Esophagus muscularis mucosa (tissue), 3 donors: ENCODE measurements around the gene HDAC4.

Experiments used
- EP300 ChIP-seq: sonication (generic); formaldehyde crosslinking; IDR thresholded peaks from one replicate; pipeline ENCODE4 v1.6.1; 2017; ENCODE audit warnings: antibody characterized with exemption
- POLR2AphosphoS5 ChIP-seq, 2 donors: sonication (generic); formaldehyde crosslinking; IDR thresholded peaks; one replicate each; pipeline ENCODE4 v1.6.1; 2017; ENCODE audit warnings: antibody characterized with exemption in 2 of 2

GRCh38 chr2:239297142-239298004 lies 103.4 kb downstream of the HDAC4 start:
- TF ChIP-seq EP300, result no peak
- peak in 1 of 2 donors; percentile 7 for TF ChIP-seq POLR2AphosphoS5 (IDR thresholded peaks at IDR 0.05)
